Transverse colon (tissue), 3 donors: ENCODE results near the gene ATRIP.

Experiments used
- CTCF ChIP-seq, 5 experiments: fragments of 200-600 bp in 3 of 5; fragments of 450-650 bp in 2 of 5; sonication (generic) in 3 of 5; IDR thresholded peaks; 1 replicate in 2 of 5; 2 replicates in 3 of 5; pipeline ENCODE4 v1.5.1; 2016 to 2017; ENCODE audit warnings: antibody characterized with exemption in 5 of 5, inconsistent platforms in 3 of 5, mild to moderate bottlenecking in 2 of 5, moderate library complexity in 1 of 5
- POLR2A ChIP-seq: fragments of 450-650 bp; IDR thresholded peaks from one replicate; pipeline ENCODE4 v1.6.1; 2016; ENCODE audit warnings: antibody characterized with exemption, mild to moderate bottlenecking, moderate library complexity

- TF ChIP-seq CTCF (IDR thresholded peaks at IDR 0.05) (no peak), POLR2A (no peak)
Measured at GRCh38 chr3:48402907-48403306, 43.6 kb upstream of the ATRIP start.
